Endothelial cell of hepatic sinusoid (primary cell): ENCODE measurements around the gene PPARA.

Experiments
- in situ Hi-C: cut with HindIII; loops from 2 replicates; pipeline ENCODE4 v1.10.0; 2017; ENCODE audit warnings: low sequenced_read_pairs

The PPARA gene

GRCh38 chr22:46196278-46196677 lies 46.0 kb downstream of the PPARA start:
- in situ Hi-C loops: loop anchor here (5.0 kb wide), 2 partner anchors 46 to 49 kb away; no protein-coding TSS in a partner anchor

GRCh38 chr22:46198274-46198673 lies 47.9 kb downstream of the PPARA start:
- in situ Hi-C loops: loop anchor here (5.0 kb wide), 2 partner anchors 44 to 51 kb away; no protein-coding TSS in a partner anchor

- in situ Hi-C loops: loop anchor here (5.0 kb wide), 2 partner anchors 43 to 52 kb away; no protein-coding TSS in a partner anchor
Measured at GRCh38 chr22:46198806-46199205, 48.5 kb downstream of the PPARA start.

- in situ Hi-C loops: no loop called here
Measured at GRCh38 chr22:46201059-46201757, 50.9 kb downstream of the PPARA start.

GRCh38 chr22:46202897-46203600 lies 52.7 kb downstream of the PPARA start:
- in situ Hi-C loops: no loop called here

GRCh38 chr22:46203601-46203980 lies 53.3 kb downstream of the PPARA start:
- in situ Hi-C loops: no loop called here

- in situ Hi-C loops: no loop called here
Measured at GRCh38 chr22:46209262-46209661, 58.9 kb downstream of the PPARA start.

GRCh38 chr22:46212195-46212594 lies 61.9 kb downstream of the PPARA start:
- in situ Hi-C loops: no loop called here

- in situ Hi-C loops: no loop called here
Measured at GRCh38 chr22:46213052-46213451, 62.7 kb downstream of the PPARA start.

GRCh38 chr22:46214149-46214548 lies 63.8 kb downstream of the PPARA start:
- in situ Hi-C loops: no loop called here

GRCh38 chr22:46214616-46215015 lies 64.3 kb downstream of the PPARA start:
- in situ Hi-C loops: no loop called here

- in situ Hi-C loops: no loop called here
Measured at GRCh38 chr22:46219636-46220035, 69.3 kb downstream of the PPARA start.

GRCh38 chr22:46220921-46221320 lies 70.6 kb downstream of the PPARA start:
- in situ Hi-C loops: no loop called here

GRCh38 chr22:46224044-46224897 lies 73.9 kb downstream of the PPARA start:
- in situ Hi-C loops: no loop called here

GRCh38 chr22:46224898-46225290 lies 74.6 kb downstream of the PPARA start:
- in situ Hi-C loops: no loop called here

GRCh38 chr22:46225631-46226030 lies 75.3 kb downstream of the PPARA start:
- in situ Hi-C loops: no loop called here

GRCh38 chr22:46226577-46226976 lies 76.3 kb downstream of the PPARA start:
- in situ Hi-C loops: no loop called here

- in situ Hi-C loops: no loop called here
Measured at GRCh38 chr22:46229701-46230100, 79.4 kb downstream of the PPARA start.

GRCh38 chr22:46230262-46230901 lies 80.1 kb downstream of the PPARA start:
- in situ Hi-C loops: no loop called here

GRCh38 chr22:46233231-46233630 lies 82.9 kb downstream of the PPARA start:
- in situ Hi-C loops: no loop called here

- in situ Hi-C loops: no loop called here
Measured at GRCh38 chr22:46234969-46235368, 84.6 kb downstream of the PPARA start.
